ENCODE data around the gene ABHD17A.
A peak's percentile ranks its signal among the peaks of the same experiment; 100 is the strongest.
"Not testable (repeated sequence)": the region's sequence is repeated elsewhere in the genome, so short reads cannot be mapped to it uniquely, and the experiment has no call there.

ABHD17A gene

DNA sequence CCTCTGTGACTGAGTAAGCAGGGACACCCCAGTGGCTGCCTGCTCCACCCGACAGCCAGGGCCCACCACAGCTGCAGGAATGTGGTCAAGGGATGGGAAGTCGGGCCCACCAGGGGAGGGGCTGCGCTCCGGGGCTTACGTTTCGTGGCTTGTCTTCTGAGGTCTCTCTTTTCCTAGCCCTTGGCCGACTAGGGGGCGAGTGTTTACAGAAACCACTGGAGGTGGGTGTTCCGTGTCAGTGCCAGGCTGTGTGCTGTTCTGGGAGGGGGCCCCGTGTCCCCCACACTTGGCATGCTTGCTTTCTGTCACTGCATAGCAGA lies 24.4 kb upstream of the ABHD17A start:
- no peak for DNase-seq

DNA sequence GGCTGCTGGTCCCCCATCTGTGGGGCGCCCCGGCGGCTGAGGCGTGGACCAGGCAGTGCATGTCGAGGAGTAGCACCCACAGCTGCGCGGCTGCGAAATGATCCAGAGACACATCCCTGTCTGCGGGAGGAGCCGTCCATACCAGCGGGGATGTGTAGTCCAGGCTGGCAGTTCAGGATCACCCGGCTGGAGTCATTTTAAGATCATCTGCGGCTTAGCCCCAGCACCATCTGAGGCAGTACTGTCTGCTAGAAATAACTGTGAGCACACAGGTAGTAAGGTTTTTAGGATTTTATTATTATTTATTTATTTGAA lies 23.0 kb upstream of the ABHD17A start:
- DNase-seq: no peak

DNA sequence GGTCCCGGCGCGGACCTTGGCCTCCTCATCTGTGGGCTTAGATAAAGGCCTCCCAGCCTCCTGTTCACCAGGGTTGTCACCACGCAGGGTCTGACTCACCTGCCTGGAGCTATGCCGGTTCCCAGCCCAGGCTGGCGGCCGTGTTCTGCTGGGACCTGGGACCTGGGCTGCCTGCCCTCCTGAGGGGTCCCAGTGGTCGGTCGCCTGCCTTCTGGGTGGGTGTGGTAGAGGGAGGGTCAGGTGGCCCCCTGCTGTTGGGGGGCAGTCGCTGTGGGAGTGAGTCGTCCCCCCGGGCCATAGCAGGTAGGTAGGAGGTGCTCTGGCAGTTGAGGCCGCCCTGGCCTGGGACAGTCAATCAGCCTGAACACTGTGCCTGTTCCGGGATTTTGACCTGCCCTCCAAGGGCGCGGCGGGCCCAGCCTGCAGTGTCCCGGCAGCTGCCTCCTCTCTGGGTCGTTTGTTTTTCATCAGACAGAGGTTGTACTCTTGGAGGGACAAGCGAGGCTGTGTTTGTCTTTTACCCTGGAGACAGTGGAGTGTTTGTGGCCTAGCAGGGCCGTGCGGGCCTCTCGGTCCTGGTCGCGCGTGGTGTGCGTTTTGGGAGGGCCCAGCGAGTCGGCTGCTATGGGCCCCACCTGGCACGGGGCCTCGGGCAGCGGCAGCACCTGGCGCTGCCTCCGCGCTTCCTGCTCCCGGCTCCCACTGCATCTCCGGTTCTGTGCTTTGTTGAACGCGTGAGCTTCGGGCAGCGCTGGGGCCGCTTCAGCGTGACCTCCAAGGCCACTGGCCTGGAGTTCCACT lies 22.5 kb upstream of the ABHD17A start:
- no peak for DNase-seq

DNA sequence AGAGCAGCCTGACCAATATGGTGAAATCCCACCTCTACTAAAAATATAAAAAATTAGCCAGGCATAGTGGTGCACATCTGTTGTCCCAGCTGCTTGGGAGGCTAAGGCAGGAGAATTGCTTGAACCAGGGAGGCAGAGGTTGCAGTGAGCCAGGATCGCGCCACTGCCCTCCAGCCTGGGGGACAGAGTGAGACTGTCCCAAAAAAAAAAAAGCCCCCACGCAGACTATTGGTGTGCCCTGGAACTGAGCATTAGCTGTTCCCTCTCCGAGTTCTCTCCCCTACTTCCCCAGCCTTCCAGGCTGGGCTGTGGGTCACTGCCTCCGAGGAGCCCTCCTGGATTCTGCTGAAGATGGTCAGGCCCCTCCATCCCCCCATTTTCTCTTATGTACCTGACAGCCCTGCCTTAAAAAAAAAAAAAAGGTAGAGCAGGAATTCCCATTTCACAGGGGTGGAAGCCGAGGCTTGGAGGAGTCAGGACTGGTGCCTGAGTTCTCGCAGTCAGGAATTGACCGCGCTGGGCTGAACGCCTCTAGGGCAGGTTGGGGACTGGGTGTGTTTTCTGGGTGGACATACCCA lies 21.8 kb upstream of the ABHD17A start:
- DNase-seq: no peak

DNA sequence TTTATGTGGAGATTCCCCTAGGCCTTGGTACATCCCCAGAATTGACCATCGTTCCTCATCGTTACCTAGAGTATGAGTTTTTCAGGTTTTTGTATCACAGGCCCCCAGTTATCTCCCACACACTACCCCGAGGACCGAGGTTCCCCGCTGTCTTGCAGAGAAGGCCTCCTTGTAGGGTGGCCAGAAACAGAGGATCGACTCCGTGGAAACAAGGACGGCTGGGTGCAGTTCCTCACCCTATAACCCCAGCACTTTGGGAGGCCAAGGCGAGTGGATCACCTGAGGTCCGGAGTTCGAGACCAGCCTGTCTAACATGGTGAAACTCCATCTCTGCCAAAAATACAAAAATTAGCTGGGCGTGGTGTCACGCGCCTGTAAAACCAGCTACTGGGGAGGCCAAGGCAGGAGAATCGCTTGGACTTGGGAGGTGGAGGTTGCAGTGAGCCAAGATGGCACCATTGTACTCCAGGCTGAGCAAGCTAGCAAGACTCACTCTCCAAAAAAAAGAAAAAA lies 20.6 kb upstream of the ABHD17A start:
- no peak for DNase-seq

DNA sequence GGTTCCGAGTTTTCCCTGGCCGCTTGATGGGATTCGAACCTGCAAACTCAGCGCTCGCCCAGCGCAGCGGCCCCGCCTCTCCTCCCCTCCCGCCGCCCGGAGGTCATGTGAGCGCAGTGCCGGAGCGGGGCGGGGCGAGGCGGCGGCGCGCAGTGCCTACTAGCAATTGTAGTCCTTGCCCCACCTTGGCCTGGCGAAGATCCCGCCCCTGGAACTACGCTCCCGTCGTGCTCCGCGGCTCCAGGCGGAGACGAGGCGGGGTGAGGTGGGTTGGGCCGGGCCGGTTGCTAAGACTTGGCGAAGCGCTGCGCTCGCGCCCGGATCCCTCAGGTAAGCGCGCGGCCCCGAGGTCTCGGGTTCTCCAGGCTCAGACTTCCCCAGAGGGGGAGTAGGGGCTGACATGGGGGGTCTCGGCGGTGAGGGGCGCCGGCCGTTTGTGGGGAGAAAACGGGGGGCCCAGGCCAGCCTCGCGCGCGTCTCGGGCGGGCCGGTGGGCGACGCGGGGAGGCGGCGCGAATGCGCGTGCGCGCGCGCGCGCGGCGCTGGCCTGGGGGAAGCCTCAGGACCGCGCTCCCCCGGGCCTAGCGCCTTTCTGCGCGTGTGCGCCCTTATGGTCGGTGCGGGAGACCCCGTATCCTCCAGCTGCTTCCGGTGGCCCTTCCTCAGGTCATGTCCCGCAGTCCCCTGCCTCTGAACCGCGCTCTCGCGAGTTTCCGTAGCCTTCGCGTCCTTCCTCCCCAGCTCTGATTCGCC lies 20.0 kb upstream of the ABHD17A start, which contains the start of the genes ADAT3 and SCAMP4:
ADAT3 (plus strand) TSS at position 290 of the 753 bp plus-strand sequence. CDS start 6,649 bp downstream, outside the sequence.
SCAMP4 (plus strand) TSS at position 290 of the 753 bp plus-strand sequence. CDS start 9,621 bp downstream, outside the sequence.
- peak; percentile 99 for DNase-seq

DNA sequence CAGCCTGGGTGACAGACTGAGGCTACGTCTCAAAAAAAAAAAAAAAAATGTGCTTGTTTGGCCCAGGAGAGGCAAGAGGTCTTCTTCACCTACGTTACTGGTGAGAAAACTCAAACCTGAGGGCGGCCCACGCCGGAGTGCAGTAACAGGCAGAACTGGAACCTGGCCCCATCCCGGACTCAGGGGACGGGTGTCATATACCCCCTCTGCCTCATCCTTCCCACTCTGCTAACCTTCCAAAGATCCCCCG lies 19.5 kb upstream of the ABHD17A start:
- no peak for DNase-seq

DNA sequence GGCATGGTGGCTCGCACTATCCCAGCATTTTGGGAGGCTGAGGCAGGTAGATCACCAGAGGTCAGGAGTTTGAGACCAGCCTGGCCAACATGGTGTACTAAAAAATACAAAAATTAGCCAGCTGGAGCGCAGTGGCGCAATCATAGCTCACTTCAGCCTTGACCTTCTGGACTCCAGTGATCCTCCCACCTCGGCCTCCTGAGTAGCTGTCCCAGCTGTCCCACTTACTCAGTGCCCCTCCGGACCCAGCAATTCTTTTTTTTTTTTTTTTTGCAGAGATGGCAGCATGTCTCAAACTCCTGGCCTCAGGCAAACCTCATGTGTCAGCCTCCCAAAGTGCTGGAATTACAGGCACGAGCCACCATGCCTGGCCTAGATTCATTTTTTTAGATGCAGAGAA lies 17.6 kb upstream of the ABHD17A start:
- DNase-seq: no peak

DNA sequence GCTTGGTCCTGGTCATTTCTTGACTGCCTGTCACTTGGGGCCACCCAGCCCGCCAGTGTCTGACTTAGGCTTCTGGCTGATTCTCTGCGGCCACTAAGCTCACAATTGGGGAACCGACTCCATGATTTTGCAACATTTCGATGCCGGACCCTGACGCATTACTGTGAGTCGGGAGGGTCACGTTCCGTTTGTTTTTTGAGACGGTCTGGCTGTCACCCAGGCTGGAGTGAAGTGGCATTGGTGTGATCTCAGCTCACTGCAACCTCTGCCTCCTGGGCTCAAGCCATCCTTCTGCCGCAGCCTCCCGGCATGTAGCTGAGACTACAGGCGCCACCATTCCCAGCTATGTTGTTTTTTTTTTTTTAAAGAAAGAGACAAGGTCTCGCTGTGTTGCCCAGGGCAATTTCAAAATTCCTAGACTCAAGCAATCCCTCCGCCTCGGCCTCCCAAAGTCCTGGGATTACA lies 16.7 kb upstream of the ABHD17A start:
- no peak for DNase-seq

DNA sequence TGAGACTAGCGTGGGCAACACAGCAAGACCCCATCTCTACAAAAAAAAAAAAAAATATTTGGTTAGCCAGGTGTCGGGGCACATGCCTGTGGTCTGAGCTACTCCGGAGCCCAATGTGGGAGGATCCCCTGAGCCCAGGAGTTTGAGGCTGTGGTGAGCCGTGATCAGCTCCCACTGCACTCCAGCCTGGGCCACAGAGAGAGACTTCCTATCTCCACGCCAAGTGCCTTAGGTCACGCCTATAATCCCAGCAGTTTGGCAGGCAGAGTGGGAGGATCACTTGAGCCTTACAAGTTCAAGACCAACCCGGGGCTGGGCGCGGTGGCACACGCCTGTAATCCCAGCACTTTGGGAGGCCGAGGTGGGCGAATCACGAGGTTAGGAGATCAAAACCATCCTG lies 11.2 kb upstream of the ABHD17A start:
- no peak for DNase-seq

DNA sequence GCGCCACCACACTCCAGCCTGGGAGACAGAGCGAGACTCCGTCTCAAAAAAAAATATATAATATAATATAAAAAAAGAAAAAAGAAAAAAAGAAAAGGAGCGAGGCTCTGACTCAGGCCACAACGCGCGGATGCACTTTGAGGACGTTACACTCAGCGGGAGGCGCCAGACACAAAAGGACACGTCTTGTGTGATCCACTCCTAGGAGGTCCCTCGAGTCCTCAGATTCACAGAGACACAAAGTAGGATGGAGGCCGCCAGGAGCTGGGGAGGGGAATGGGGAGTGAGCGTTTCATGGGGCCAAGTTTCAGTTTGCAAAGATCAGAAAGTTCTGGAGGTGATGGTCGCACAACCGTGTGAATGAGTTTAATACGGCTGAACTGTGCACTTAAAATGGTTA lies 8.5 kb upstream of the ABHD17A start:
- DNase-seq: no peak

DNA sequence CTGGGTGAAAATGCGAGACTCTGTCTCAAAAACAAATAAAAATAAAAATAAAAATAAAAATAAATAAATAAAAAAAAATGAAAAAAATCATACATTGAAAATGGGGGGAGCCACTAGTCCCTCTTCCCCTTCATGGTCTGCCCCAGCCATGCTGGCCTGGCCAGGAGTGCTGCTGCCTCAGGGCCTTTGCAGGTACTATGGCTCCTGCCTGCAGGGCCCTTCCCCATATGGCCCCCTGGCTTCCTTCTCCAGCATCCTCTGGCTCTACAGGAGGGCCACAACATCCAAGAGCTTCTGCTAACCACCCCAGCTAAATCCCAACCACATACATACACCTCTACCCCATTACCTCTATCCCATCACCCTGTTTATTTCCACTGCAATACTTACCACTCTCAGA lies 4.6 kb upstream of the ABHD17A start:
- DNase-seq: no peak

DNA sequence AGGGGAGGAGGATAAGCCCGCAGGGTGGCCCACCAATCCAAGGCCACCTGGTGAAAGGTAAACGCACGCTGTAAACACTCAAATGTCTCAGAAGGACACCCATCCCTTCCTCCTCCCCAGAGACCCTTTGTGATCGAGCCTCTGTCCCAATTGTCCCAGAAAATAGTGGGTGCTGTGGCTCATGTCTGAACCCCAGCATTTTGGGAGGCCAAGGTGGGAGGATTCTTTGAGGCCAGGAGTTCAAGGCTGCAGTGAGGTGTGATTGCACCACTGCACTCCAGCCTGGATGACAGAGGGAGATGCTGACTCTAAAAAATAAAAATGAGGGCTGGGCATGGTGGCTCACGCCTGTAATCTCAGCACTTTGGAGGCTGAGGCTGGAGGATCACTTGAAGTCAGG lies 3.1 kb upstream of the ABHD17A start:
- no peak for DNase-seq

DNA sequence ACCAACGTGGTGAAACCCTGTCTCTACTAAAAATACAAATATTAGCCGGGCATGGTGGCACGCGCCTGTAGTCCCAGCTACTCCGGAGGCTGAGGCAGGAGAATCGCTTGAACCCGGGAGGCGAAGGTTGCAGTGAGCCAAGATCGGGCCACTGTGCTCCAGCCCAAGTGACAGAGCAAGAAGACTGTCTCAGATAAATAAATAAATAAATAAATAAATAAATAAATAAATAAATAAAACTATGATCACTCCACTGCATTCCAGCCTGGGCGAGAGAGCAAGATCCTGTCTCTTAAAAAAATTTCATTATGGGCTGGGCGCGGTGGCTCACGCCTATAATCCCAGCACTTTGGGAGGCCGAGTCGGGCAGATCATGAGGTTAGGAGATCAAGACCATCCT lies 1.1 kb upstream of the ABHD17A start:
- not testable (repeated sequence) for DNase-seq

DNA sequence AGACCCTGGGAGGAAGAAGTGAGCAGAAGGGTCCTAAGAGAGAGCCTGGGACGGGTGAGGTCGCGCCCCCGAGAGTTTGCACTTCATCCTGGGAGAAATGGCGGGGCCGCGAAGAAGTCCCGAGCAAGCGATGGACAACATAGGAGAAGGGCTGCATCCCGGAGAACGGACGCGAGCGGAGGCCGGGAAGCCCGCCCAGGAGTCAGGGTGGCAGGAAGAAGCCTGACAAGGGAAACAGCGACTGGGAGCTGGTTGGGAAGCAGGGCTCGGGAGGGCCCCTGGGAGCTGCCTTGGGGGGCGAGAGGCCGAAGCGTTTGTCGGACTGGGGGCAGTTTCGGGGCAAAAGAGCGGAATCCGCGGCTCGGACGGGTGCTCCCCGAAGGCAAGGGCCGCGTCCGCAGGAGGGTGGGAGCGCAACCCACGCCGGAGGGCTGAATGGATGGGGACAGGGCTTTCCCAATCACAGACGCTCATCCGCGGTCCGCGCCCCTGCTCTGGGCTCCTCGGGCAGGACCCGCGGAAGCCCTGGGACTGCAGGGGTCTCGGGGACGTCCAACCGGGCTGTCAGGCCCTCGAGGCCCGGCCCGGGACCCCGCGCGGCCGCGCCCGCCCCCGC lies 469 bp downstream of the ABHD17A start:
- no peak for DNase-seq

DNA sequence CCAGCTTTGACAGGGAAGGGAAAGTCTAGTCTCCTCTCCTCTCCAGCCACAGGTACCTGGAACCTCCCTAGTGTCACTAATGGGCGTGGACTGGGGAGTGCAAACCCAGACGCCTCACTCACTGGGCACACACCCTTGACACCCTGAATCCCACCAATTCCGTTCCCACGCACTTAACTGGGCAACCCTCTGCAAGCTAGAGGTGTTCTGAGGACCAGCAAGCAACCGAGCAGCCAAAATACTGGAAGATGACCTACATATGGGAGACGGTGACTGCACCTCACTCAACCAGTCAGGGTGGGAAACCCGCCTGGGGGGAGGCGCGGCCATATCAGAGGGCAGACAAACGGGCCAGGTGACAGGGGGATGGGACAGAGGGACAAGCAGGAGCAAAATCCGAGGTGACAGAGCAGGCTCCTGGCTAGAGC lies 991 bp downstream of the ABHD17A start:
- DNase-seq: no peak

DNA sequence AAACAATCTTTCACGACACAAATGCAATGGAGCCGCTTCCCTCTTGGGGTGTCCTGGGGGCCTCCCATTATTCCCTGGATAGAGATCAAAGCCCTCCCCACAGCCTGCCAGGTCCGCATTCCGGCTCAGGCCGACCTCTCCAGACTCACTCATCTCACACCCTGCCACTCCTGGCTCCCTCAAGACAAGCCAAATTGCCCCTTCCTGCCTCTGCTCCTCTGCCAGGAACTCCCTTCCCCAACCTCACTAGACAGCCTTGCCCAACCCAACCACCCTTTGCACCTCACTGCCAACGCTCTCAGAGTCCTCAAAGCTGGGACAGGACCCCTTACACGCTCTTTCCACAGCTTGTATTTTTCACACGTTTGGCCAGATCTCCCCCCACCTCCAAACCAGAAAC lies 1.5 kb downstream of the ABHD17A start:
- no peak for DNase-seq

DNA sequence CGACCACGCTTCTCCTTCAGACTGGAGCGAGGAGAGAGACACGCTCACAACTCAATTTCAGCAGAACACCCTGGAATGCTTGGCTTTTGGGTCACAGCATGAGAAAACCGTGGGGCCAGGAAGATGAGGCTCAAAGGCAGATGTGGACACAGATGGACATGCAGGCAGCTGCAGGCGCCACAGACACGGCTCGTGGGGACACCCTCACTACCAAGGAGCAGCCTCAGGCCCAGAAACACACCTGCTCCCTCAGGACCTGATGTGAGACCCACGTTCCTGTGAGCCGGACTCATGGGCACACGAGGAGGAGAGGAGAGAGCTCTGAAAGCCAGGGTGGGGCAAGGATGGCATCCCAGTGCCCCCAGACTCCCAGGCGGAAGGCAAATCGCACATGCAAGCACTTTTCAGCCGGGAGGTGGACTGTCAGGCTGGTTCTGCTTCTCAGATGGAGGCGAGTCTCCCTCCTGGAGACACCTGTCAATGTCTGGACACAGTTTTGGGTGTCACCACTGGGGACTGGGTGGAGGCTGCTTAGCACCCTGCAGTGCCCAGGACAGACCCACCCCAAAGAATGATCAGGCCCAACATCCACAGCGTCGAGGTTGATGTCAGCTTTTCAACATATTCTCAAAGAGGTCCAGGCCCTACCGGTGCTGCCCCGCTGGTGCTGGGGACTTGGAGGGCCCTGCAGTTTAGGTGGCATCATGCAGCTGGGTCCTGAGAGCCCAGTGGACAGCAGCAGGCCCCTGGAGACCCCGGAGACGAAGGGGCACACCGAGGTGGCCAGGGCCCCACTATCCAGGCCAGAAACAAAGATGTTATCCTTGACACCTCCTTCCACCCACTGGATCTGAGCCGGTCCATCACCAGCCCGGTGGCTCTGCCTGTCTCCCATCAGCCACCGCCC lies 2.3 kb downstream of the ABHD17A start:
- DNase-seq: no peak

DNA sequence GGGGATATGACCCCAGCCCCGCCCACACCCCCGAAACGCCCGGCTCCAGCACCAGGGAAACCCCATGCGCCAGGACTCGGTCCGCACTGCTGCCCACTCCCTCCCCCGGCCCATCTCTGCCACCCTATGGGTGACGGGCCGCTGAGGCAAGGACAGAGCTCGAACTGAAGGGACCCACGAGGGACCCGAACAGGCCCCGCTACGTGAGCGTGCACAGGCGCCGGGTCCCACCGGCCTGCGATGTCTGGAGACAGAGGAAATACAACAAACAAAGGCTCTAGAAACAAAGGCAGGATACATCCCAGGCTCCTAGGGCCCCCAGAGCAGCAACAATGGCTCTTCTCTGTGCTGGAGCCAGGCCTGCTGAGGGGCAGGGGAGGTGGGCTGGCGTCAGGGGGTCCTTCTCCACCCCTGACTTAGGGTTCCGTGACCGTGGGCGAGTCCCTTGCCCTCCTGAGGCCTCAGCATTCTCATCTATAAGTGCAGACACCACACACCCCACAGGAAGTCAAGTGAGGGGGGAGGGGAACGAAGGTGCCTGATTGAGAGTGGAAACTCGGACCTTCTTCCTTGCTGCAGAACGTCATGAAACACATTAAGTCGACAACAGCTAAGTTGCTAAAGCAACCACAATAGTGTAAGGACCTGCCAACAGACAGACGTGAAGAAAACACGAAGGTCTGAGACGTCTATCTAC lies 3.1 kb downstream of the ABHD17A start:
- peak; percentile 37 for DNase-seq

DNA sequence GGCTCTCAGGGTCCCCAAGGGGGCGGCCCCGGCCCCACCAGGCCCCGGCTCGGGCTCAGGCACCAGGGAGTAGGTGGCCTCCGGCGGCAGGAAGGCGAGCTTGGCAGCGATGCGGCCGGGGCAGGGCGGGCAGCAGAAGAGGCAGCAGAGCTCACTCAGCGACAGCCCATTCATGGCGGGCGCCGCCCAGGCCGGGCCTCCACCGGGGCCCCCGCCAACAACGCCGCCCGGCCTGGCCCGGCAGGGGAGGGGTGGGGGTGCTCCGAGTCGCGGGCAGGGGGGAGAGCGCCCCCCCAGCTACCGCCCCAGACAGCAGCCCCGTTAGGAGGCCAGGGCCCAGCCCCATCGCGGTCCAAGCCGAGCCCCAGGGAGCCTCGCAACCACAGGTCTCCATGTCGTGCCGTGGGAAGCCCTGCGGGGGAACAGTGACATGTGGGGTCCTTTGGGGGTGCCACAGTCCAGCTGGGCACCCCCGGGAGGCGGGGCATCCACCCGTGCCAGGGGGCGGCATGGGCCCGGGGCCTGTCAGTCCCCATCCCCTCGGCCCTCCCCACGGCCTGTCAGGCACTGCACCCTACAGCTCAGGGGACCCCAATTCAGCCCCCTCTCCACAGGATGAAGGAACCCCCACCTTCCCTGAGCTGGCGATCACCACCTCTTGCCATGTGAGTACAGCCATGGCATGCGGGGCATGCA lies 3.8 kb downstream of the ABHD17A start:
- DNase-seq: not testable (repeated sequence)
